Endothelial cell of umbilical vein (primary cell): ENCODE results near the gene LCNL1. TPM values are rescaled to one million over a fixed set of nuclear protein-coding genes. Genes with fewer than 3 reads are reported as not detected.

Source experiments
- BruUV-seq: library from RNA; stranded (reverse); fragments of 400-500 nt; replicated peaks from 2 replicates; lab custom pipeline; 2021; lab: Mats Ljungman, UMichigan
- CTCF ChIA-PET: fragments of 300-600, 350-600 bp; sonication (Branson Sonifier 250); formaldehyde crosslinking; loops from one replicate; lab custom pipeline; 2021; ENCODE audit warnings: antibody characterized with exemption, inconsistent platforms; lab: Charles Lee
- POLR2A ChIA-PET: fragments of 300-600, 350-600 bp; sonication (Branson Sonifier 250); formaldehyde crosslinking; loops from one replicate; lab custom pipeline; 2021; ENCODE audit warnings: antibody characterized with exemption, inconsistent platforms; lab: Charles Lee
- DNase-seq: peaks from one replicate; pipeline ENCODE4 v3.0.0-alpha.2; 2011; ENCODE audit warnings: low read depth, low spot score
- FAIRE-seq: peaks from 2 replicates; lab custom pipeline; 2011; peaks lifted over from hg19 to GRCh38; lab: Jason Lieb, UNC
- H2AFZ ChIP-seq: 2 replicates; pipeline ENCODE4 v1.6.0; 2012; ENCODE audit warnings: low read depth, low read length, control low read depth, inconsistent platforms
- H3K27ac ChIP-seq: 2 replicates; pipeline ENCODE4 v1.5.1; 2011; ENCODE audit warnings: low read depth, mild to moderate bottlenecking, control low read depth, low read length, moderate library complexity; ENCODE audit not compliant: insufficient read depth
- H3K27me3 ChIP-seq, 2 experiments: 2 replicates each; pipeline versions ENCODE4 v1.6.0 to v1.6.1; 2011; ENCODE audit warnings: low read length in 2 of 2, mixed read lengths in 1 of 2; ENCODE audit not compliant: control insufficient read depth in 2 of 2, insufficient read depth in 2 of 2
- H3K36me3 ChIP-seq, 2 experiments: 2 replicates in 1 of 2; 3 replicates in 1 of 2; pipeline ENCODE4 v1.5.1; 2011; ENCODE audit warnings: low read length in 2 of 2, mild to moderate bottlenecking in 1 of 2, moderate library complexity in 1 of 2; ENCODE audit not compliant: control insufficient read depth in 2 of 2, insufficient read depth in 2 of 2; ENCODE audit errors: extremely low read depth in 1 of 2
- H3K4me1 ChIP-seq: 3 replicates; pipeline ENCODE4 v1.5.1; 2011; ENCODE audit warnings: mild to moderate bottlenecking, low read length; ENCODE audit not compliant: control insufficient read depth, insufficient read depth; ENCODE audit errors: extremely low read depth
- H3K4me2 ChIP-seq: 2 replicates; pipeline ENCODE4 v1.6.1; 2011; ENCODE audit warnings: low read length, control low read depth, mixed read lengths; ENCODE audit not compliant: insufficient read depth
- H3K4me3 ChIP-seq, 3 experiments: fragments of 200-600 bp in 1 of 3; sonication (generic), shearing (Covaris generic) in 1 of 3; replicated peaks in 1 of 3; 2 replicates each; pipeline ENCODE4 v1.5.1; 2011 to 2016; ENCODE audit warnings: control low read depth in 3 of 3, low read length in 3 of 3, mild to moderate bottlenecking in 2 of 3, inconsistent platforms in 1 of 3, low read depth in 1 of 3, moderate library complexity in 1 of 3; ENCODE audit not compliant: insufficient read depth in 1 of 3
- H3K79me2 ChIP-seq: 2 replicates; pipeline ENCODE4 v1.6.0; 2012; ENCODE audit warnings: low read length, inconsistent platforms; ENCODE audit not compliant: control insufficient read depth, insufficient read depth
- H3K9ac ChIP-seq: replicated peaks from 2 replicates; pipeline ENCODE3; 2011; ENCODE audit warnings: low read length, control low read depth; ENCODE audit not compliant: insufficient read depth; ENCODE audit errors: extremely low read depth
- H3K9me1 ChIP-seq: replicated peaks from 3 replicates; pipeline ENCODE4 v1.6.0; 2011; ENCODE audit warnings: mild to moderate bottlenecking, low read length; ENCODE audit not compliant: control insufficient read depth, insufficient read depth; ENCODE audit errors: extremely low read depth
- H3K9me3 ChIP-seq: replicated peaks from 2 replicates; pipeline ENCODE4 v1.5.1; 2012; ENCODE audit warnings: low read length, inconsistent platforms; ENCODE audit not compliant: control insufficient read depth, insufficient read depth
- H4K20me1 ChIP-seq: replicated peaks from 2 replicates; pipeline ENCODE3; 2011; ENCODE audit warnings: mild to moderate bottlenecking, low read length; ENCODE audit not compliant: control insufficient read depth, insufficient read depth; ENCODE audit errors: extremely low read depth
- CTCF ChIP-seq, 2 donors: IDR thresholded peaks; 1 replicate in 1 of 2; 2 replicates in 1 of 2; pipeline ENCODE4 v1.5.1; 2011; ENCODE audit warnings: low read length in 2 of 2, mild to moderate bottlenecking in 2 of 2, moderate library complexity in 2 of 2, control low read depth in 1 of 2, inconsistent platforms in 1 of 2, low read depth in 1 of 2; ENCODE audit not compliant: insufficient read depth in 1 of 2; ENCODE audit errors: extremely low read depth in 1 of 2
- EZH2 ChIP-seq: IDR thresholded peaks from 2 replicates; pipeline ENCODE4 v1.6.1; 2012; ENCODE audit warnings: borderline replicate concordance, low read depth, mild to moderate bottlenecking, moderate library complexity, low read length, inconsistent platforms; ENCODE audit not compliant: severe bottlenecking
- FOS ChIP-seq: IDR thresholded peaks from 2 replicates; pipeline ENCODE4 v1.6.1; 2011; ENCODE audit warnings: mild to moderate bottlenecking, low read length, moderate library complexity, borderline replicate concordance; ENCODE audit not compliant: insufficient read depth
- GATA2 ChIP-seq: IDR thresholded peaks from 2 replicates; pipeline ENCODE4 v1.7.0; 2011; ENCODE audit warnings: low read depth, mild to moderate bottlenecking, moderate library complexity, mixed read lengths, low read length; ENCODE audit not compliant: insufficient read length, insufficient read depth
- JUN ChIP-seq: IDR thresholded peaks from 2 replicates; pipeline ENCODE4 v1.6.1; 2011; ENCODE audit warnings: borderline replicate concordance, low read depth; ENCODE audit not compliant: insufficient read length, insufficient read depth
- MAX ChIP-seq: IDR thresholded peaks from 2 replicates; pipeline ENCODE4 v1.6.1; 2011; ENCODE audit not compliant: insufficient read depth, insufficient read length
- MYC ChIP-seq: IDR thresholded peaks from one replicate; pipeline ENCODE4 v1.6.1; 2011; ENCODE audit warnings: mild to moderate bottlenecking, low read depth, low read length
- POLR2A ChIP-seq: IDR thresholded peaks from 2 replicates; pipeline ENCODE4 v1.6.1; 2012; ENCODE audit warnings: low read depth, mild to moderate bottlenecking, control low read depth, low read length
- POLR2AphosphoS5 ChIP-seq: IDR thresholded peaks from 2 replicates; pipeline ENCODE4 v1.6.1; 2012; ENCODE audit warnings: low read depth, mild to moderate bottlenecking, control low read depth, low read length, moderate library complexity; ENCODE audit not compliant: insufficient read depth
- dilution Hi-C: fragments of 300-500 bp; cut with MboI; formaldehyde crosslinking; loops from one replicate; pipeline ENCODE4 v1.15.0; 2019; ENCODE audit warnings: low sequenced_read_pairs; ENCODE audit not compliant: extremely low pct_ligation_motif_present
- intact Hi-C: fragments of 100-400 bp; cut with micrococcal nuclease; formaldehyde crosslinking; loops from one replicate; pipeline ENCODE4 v1.10.0; 2022
- polyA plus RNA-seq, 4 experiments: library from polyadenylated mRNA; depleted of rRNA in 3 of 4; stranded (reverse) in 3 of 4; unstranded in 1 of 4; fragments of >200 nt; gene quantifications; 2 replicates each; pipeline versions ENCODE4 v1.2.1 to v1.2.3, GENCODE V29; 2011 to 2012; ENCODE audit warnings: missing spikeins in 1 of 4
- total RNA-seq: library from RNA; stranded (reverse); gene quantifications from 2 replicates; pipeline ENCODE4 v1.2.3, GENCODE V29; 2021

LCNL1 gene
- total and polyA plus RNA-seq, 2 donors (not counting 3 experiments of a cell fraction or from before 2014, with no cell fraction given): not detected

- no peak overlapping the region for H3K27ac ChIP-seq
- H3K9ac ChIP-seq: no peak overlapping the region
- no peak overlapping the region for H3K4me3 ChIP-seq
- intact Hi-C loops (no loop called here), dilution Hi-C loops (no loop called here)
- no peaks in the 10 kb centered on the region for H3K79me2 ChIP-seq
- no peak overlapping the region for H2AFZ ChIP-seq
- no peaks in the 10 kb centered on the region for H3K36me3 ChIP-seq
- CTCF ChIA-PET: interaction anchor here (1.4 to 1.7 kb wide), 2 partner anchors 17 to 23 kb away, joined by 3 to 4 read pairs; no protein-coding TSS in a partner anchor
- H3K4me1 ChIP-seq: no peaks in the 10 kb centered on the region
- H3K4me2 ChIP-seq: no peak overlapping the region
- BruUV-seq: no TSS peak
- DNase-seq (no peak), FAIRE-seq (no peak)
- no peaks in the 10 kb centered on the region for H3K27me3 ChIP-seq
- no peaks in the 10 kb centered on the region for H4K20me1 ChIP-seq
- no peaks in the 10 kb centered on the region for H3K9me3 ChIP-seq
- POLR2A ChIA-PET: no interaction called here
- TF ChIP-seq EZH2 (no peak), FOS (no peak), MAX (no peak), MYC (no peak), POLR2AphosphoS5 (no peak), POLR2A (no peak), CTCF (IDR thresholded peaks at IDR 0.05; ENCODE audit: extremely low read depth in 1 of 2, insufficient read depth in 1 of 2, low read depth in 1 of 2, low read length in 2 of 2) (no peak), GATA2 (no peak), JUN (no peak)
- H3K9me1 ChIP-seq: no peaks in the 10 kb centered on the region
These were observed 29.3 kb downstream of the LCNL1 start for GRCh38 chr9:137011907-137012675.
